ENCODE results near the gene SLIT1. TPM values are rescaled to one million over a fixed set of nuclear protein-coding genes. Genes with fewer than 3 reads are reported as not detected.
"Not testable (repeated sequence)": the region's sequence is repeated elsewhere in the genome, so short reads cannot be mapped to it uniquely, and the experiment has no call there.

Gene SLIT1
- total RNA-seq, 1 experiment from 2014 or later, result not detected

DNA sequence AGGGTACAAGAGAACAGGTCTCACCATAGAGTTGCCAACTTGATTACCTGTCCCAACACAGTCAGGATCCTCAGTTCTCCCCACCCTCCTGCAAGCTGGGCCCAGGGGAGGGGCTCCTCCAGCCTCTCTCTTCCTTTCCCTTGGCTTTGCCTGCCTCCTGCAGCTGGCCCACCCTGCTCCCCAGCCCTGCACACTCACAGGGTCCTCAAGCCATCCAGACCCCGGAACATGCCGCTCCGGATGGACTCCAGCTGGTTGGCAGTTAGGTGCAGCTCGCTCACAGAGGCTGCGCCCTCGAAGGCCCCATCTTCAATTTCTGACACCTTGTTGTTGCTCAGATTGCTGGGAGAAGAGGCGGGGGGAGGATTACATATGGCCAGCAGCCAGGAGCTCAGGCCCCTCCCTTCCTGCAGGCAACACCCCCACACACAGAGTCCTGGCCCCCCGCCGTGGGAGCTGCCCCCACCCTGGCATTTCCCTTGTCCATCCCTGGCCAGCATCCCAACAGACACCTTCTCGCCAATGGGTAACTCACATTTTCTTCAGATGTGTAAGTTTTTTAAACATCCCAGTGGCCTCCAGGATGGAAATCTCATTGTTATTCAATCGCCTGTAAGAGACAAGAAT is 139.2 kb downstream of the SLIT1 start:
- DNase-seq (ENCODE audit: low read depth), result no peak

DNA sequence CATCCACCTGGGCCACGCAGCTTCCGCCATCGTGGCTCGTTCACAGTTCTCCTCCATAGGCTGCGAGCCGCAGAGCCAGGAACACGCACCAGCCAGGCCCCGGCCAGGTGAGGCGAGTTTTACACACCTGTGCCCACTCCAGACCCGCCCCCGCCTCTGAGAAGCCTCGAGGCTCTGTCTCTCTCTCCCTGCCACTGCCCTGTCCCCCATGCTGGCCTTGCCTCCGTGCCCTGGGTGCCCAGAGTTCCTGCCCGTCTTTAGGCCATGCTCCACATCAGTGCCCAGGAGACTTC is 142.2 kb downstream of the SLIT1 start:
- DNase-seq (ENCODE audit: low read depth), result no peak

DNA sequence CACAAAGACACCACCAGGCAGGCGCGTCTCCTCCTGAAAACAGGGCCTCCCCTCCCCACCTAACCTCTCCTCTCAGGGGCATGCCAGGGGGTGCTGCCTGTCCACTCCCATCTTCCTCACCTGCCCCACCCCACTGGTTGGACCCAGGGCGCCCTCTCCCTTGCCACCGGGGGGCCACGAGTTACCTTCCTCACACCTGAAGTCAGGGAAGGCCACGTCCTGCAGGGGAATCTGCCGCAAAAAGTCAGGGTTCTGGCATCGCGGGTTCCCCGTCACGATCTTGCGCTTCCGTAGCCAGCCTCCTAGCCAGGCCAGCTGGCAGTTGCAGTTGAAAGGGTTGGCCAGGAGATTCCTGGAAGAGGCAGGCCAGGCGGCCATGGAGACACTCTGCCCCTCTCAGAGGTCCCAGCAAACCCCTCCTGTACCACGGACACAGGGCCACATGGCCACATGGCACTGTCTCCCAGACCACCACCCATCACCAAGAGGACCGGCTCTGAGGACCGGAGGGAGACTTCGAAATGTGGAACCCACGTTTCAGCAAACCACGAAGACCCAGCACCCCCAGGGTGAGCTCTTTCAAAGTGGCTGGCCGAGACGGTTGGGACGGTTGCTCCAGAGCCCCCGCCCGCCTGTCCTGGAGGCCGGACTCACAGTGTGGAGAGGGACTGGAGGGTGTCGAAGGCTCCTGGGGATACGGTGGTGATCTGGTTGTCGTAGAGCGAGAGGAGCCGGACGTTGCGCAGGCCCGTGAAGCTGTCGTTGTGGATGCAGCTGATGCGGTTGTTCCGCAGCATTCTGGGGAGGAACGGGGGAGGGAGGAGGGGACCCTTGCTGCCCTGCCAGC is 142.8 kb downstream of the SLIT1 start:
- no peak for DNase-seq (ENCODE audit: low read depth)

DNA sequence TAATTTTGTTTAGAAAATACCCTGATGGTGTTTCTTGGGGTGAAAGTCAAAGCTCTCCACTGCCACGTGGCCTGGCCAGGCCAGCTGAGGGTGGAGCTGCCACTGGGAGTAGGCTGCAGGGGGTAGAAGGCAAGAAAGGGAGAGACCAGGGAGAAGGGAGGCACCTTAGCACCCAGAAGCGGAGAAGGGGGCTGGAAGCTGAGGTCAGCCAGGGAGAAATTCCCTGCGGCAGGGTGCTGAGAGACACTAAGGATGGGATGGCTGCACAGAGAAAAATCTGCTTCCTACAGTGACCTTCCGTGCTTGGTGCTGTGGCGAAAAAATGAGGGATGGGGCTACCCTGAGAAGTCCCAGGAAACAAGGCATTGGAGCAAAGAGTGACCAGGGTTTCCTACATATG is 143.7 kb downstream of the SLIT1 start:
- no peak for DNase-seq (ENCODE audit: low read depth)

DNA sequence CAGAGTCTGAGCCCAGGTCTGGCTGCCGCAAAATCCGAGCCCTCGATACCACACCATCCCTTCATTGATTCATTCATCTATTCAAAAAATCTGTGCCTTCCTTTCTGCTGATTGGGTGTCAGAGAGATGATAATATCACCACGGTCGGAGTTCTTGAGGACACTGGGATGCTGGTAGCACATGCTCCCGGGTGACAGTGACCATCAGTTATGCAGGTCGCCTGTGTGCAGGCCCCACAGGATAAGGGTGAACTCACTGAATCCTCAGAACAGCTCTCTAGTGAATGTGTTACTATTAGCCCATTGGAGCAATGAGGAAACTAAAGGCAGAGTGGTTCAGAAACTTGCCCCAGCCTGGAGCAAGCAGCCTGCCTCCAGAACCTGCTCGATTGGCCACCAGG is 145.1 kb downstream of the SLIT1 start:
- no peak for DNase-seq (ENCODE audit: low read depth)

DNA sequence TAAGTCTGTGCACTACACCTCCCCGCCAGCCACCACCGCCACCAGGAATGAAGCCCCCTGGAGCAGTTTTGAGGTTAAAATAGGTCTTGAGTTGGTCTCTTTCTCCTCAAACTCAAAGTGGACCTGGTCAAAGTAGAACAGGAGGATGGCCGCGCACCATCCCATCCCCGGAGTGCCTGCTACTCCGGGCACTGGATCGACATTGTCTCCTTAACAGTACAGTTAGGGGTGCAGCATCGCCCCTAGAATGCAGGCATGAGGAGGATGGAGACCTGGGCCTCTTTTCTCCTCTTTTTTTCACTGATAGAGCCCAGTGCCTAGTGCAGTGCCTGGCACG is 145.5 kb downstream of the SLIT1 start:
- DNase-seq (ENCODE audit: low read depth), result no peak

DNA sequence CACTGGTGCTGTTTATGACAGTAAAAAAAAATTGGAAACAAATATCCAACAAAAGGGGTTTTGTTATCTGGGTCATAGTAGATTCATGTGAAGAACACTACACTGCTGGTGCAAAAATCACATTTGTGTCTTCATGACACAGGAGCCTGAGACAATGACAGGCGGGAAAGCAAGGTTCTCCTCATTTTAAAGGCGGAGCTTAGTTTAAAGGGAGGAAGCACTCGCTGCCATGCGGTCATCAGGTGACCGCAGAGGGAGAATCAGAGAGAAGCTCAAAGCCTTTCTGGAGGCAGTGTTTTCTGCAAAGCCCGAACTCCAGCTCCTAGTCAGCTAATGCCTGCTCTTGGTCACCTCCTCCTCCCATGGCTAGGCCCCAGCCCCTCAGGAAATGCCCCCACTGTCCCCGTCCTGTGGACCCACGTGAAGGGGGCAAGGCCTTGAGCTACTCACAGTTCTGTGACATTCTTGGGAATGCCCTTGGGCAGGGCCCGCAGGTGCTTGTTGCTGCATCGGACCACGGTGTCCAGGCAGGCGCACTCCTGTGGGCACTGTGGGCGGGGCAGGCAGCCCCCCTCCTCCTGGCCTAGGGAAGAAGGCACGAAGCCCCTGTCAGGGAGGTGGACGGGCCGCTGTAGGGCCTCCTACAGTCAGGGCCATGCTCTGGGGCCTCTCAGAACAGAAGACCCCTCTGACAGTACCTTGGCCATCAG is 146.1 kb downstream of the SLIT1 start:
- DNase-seq (ENCODE audit: low read depth), result no peak

DNA sequence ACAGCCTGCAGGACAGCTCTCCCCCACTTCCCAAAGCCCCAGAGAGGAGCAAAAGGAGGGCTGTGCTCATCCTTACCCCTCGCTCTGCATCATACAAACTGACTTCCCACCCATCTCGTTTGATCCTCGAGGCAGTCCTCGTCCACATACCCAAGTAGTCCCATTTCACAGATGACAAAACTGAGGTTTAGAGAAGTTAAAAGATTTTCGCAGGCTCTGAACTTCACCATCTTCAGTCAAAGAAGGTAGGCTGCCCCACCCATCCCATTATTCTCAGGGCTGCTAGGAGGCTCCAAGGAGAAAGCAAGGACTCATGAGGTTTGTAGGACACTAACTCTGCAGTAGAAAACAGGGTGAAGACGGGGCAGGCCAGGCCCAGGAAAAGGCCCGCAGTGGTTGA is 147.1 kb downstream of the SLIT1 start:
- no peak for DNase-seq (ENCODE audit: low read depth)

DNA sequence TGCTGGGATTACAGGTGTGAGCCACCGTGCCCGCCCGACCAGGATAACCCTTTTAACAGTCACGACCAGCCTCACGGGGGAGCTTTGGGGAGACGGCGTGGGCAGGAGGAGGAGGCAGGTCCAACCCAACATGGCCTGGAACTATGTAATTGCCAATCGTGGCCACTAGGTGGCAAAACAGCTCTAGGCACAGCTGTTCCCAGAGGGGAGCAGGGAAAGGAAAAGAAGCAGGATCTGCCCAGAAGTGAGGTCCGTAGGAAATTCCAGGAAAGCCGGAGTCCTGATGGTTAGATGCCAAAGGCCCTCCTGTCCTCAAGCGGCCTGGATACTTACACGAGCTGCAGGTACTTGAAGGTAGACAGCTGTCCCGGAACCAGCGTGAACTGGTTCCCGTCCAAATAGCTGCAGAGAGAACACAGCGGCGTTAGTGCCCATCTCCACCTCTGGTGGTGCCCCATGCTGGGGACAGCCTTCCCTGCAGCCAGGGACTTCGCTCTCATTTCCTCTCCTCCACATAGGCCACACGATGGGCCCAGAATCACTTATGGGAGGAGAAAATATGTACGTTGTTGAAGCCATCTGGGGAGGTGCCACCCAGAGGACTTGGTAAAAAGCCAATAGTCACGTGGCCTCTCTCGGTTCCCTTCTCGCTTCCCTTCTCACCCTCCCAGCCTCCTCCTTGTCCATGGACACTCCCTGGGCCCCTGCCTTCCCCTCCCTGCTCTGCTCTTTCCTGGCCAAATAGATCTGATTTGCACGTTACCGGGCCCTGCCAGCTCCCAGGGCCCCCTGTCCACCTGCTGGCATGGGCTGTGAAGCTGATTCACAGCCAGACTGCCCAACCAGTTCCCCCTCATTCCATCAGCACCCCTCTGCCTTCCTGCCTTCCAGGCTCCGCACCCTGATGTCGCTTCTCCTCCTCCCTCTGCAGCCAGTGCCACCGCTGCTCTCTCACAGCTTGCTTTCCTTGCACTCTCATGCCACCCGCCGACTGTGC is 148.1 kb downstream of the SLIT1 start:
- peak; percentile 83 for DNase-seq (ENCODE audit: low read depth)

DNA sequence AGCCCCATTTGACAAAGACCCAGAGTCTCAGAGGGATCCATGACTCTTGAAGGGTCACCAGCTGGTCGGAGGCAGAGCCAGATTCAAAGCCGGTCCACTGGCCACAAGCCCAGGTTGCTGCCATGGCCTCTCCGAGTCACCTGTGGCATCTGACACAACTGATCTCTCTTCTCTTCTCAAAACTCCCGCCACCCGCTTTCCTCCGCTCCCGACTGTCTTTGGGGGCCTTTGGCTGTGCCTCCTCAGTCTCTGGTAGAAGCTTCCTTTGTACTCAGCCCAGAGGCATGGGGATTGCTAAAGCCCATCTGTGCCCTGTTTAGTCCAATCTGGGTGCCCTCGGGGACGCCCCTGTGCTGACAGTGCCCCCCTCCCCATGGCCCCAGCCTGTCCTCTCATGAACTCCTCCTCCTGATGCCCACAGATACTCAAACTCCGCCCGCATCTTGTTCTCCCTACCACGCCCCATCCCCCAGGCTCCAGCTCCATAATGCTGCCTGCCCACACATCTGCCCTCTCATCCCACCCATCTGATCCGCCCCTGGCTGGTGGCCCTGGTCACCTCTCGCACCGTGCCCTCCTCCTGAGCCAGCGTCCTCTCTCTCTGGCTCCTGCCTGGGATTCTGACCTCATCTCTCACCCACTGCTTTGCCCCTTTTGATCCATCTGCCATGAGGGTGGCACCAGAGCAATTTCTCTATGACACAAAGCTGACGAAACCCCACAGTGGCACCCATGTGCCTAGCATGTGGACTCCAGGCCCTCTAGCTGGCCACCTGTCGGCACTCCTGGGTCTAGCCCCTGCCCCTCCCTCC is 150.6 kb downstream of the SLIT1 start:
- DNase-seq (ENCODE audit: low read depth), result no peak

DNA sequence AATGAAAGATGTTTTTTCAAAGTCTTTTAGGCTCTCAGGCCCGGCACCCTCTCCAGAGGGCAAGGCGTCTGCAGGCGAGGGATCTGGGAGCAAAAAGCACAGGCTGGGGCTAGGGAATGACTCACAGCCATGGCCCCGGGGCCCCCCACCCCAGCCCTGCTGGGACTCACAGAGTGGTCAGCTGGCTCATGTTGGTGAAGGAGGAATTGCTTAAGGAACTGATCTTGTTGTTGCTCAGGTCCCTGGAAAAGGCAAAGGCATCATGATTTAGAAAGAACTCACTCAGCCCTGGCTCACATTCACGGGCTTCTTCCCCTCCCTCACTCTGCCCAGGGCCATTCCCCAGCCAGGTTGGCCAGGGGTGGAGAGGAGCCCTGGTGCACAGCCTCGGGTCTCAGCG is 151.5 kb downstream of the SLIT1 start:
- peak; percentile 20 for DNase-seq (ENCODE audit: low read depth)

DNA sequence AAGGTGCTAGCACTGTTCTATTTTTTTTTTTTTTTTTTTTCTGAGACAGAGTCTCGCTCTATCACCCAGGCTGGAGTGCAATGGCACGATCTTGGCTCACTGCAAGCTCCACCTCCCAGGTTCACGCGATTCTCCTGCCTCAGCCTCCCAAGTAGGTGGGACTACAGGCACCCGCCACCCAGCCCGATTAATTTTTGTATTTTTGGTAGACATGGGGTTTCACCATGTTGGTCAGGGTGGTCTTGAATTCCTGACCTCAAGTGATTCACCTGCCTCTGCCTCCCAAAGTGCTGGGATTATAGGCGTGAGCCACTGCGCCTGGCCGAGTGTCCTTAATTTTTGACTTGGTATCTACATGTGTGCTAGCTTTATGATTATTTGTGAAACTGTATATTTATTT is 151.9 kb downstream of the SLIT1 start:
- not testable (repeated sequence) for DNase-seq (ENCODE audit: low read depth)

DNA sequence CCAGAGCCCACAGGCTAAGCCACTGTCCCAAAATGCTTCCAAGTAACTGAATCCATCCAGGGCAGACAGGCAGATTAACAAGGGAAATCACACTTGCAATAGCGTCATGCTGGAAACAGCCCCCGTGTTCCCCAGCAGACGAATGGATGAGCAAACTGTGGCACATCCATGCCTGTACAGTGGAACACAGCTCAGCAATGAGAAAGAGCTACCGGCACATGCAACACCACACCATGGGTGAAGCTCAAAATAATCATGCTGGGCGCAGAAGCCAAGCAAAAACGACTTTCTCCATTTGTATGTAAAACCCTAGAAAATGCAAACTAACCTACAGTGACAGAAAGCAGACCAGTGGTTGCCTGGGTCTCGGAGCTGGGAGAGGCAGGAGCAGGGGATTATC is 153.1 kb downstream of the SLIT1 start:
- no peak for DNase-seq (ENCODE audit: low read depth)

DNA sequence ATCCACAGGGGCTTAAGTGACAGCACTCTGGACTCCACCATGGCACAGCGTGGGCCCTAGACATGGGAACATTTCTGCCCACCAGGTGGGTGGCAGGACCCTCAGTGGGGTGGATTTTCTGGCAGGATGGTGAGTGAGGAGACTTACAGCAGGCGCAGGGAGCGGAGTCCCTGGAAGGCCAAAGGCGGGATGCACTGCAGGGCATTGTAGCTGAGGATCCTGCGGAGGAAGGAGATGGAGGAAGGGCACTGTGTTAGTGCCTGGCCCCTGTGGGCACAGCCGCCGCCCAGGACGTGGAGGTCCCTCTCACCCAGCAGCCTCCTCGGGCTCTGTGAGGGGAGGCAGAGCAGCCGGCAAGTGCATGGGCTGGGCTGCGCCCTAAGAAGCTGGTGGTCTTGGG is 154.3 kb downstream of the SLIT1 start:
- DNase-seq (ENCODE audit: low read depth), result no peak

DNA sequence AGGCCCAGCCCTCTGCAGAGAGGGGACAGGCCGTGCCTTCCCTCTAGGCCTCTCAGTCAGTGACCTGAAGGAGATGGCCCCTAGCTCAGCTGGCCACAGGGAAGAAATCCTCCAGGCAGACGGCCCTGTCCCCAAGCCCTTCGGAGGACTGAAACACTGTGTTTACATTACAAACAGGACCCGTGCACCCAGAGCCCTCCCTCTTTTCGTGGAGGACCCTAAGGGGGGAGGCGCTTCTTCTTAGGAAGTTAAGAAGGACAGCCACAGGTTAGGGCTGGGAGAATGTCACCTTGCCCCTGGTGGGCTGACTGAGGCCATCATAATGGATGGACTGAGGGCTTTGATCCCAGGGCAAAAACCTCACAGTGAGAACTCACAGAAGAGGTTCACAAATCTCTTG is 154.9 kb downstream of the SLIT1 start:
- DNase-seq (ENCODE audit: low read depth), result no peak

DNA sequence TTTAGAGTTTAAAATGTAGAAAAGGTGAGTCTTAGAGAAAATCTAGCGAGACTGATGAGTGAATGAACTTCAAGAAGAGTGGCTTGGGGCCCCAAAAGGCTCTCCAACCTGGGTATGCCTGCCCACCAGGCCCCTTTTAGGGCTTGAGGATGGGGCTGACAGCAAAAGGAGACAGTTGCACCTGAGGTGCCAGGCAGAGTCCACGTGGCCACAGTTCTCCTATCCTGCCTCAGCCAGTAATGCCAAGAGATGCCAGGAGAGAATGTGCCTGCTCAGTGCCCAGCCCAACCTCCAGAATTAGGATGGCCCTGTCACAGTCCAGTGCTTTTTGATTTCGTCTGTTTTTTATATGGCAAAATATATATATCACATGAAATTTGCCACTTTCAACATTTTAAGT is 156.5 kb downstream of the SLIT1 start:
- DNase-seq (ENCODE audit: low read depth), result no peak

DNA sequence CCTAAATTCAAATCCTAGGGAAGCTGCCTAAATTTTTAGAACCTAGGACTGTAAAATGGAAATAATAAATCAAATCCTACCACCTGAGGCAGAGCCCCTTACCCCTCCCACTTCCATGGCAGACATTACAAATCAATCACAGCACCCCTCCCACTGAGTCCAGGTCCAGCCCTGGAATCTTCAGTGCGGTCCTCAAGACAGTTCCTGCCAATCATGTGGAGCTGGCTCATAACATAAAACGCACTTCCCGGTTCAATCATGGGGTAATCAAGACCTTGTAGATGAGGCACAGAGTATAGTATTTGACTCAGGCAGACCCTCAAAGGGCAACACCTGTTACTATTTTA is 157.0 kb downstream of the SLIT1 start:
- DNase-seq (ENCODE audit: low read depth), result no peak

DNA sequence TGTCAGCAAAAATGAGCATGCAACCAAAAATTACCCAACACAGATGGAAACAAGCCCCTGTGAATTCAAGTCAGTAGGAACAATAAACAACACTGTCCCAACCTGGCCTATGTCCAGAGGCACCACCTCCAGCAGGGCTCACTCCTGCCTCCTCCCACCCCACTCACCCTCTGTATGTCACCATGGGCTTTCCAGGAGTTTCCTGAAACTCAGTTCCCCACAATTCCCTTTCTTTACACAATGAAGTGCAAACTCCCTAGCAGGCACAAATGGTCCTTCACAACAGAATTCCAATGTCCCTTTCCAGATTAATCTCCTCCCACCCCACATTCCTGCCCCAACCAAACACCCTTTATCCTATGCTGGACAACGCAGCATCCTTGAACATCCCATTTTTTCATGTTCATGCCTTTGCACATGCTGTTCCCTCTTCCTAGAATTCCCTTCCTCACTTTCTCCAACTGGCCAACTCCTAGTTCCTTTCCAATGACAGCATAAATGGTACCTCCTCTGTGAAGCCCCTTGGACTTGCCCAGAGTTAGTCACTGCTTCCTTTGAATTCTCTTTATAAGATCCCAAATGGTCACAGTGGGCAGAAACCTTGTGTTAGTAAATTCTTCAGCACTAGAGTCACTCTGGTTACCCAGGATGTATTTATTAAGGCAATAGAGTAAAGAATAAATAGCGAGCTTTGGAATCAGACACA is 157.5 kb downstream of the SLIT1 start:
- DNase-seq (ENCODE audit: low read depth), result peak; percentile 88

DNA sequence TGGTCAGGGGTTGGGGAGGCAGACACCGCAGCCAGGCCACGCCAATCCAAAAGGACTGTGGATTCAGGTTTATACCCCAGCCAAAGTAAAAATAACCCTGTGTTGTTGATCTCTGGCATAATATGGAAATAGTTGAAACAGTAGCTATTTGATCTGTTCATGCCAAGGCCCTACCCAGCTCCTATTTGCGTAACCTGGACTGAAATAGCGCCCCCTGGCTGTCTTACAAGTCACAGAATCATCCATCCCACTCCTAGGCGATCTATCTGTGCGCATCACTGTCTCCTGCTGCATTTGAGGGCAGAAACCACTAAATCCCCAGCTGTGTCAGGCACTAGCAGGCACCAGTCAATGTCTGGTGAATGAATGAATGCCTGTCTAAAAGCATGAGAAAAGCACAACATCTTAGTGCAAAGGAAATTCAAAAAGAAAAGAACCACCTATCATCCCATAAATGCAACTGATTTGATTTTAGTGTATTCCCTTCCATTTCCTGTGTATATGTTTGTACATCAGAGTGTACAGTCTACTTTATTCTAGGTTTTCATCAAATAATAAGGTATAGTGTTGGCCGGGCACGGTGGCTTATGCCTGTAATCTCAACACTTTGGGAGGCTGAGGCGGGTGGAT is 160.0 kb downstream of the SLIT1 start:
- DNase-seq (ENCODE audit: low read depth), result no peak
